Psoas muscle (tissue), 8 donors: ENCODE results near the gene PTPN14. TPM values are rescaled to one million over a fixed set of nuclear protein-coding genes. Genes with fewer than 3 reads are reported as not detected.
"Not testable (repeated sequence)": the region's sequence is repeated elsewhere in the genome, so short reads cannot be mapped to it uniquely, and the experiment has no call there.

Experiments
- ATAC-seq, 4 donors: fragments of 200-7000 bp; cut with Tn5 transposase; one replicate each; pipeline ENCODE4 v1.9.1; 2020; ENCODE audit warnings: moderate library complexity in 3 of 4, mild to moderate bottlenecking in 2 of 4
- DNase-seq, 2 donors: peaks; one replicate each; pipeline ENCODE4 v3.0.0-alpha.2; 2020
- H3K27ac ChIP-seq: fragments of 200-600 bp; one replicate; pipeline ENCODE4 v1.8.0; 2022
- H3K27me3 ChIP-seq, 3 donors: fragments of 200-600 bp in 1 of 3; one replicate each; pipeline versions ENCODE4 v1.6.1 to v1.8.0; 2013 to 2022; ENCODE audit warnings: low read length in 2 of 3, mild to moderate bottlenecking in 2 of 3, moderate library complexity in 1 of 3; ENCODE audit not compliant: insufficient read depth in 3 of 3
- H3K36me3 ChIP-seq, 2 donors: fragments of 200-600 bp in 1 of 2; one replicate each; pipeline versions ENCODE4 v1.6.1 to v1.8.0; 2013 to 2022; ENCODE audit warnings: low read depth in 1 of 2, mild to moderate bottlenecking in 1 of 2, moderate library complexity in 1 of 2; ENCODE audit not compliant: insufficient read depth in 1 of 2
- H3K4me1 ChIP-seq: fragments of 200-600 bp; one replicate; pipeline ENCODE4 v1.8.0; 2022
- H3K4me3 ChIP-seq: fragments of 200-600 bp; one replicate; pipeline ENCODE4 v1.8.0; 2022; ENCODE audit warnings: mild to moderate bottlenecking
- H3K9me3 ChIP-seq: fragments of 200-600 bp; one replicate; pipeline ENCODE4 v1.8.0; 2022
- CTCF ChIP-seq: fragments of 200-600 bp; IDR thresholded peaks from one replicate; pipeline ENCODE4 v1.8.0; 2022; ENCODE audit warnings: antibody characterized with exemption
- WGBS, 3 donors: extraction: QIAGEN DNeasy Blood & Tissue Kit; methylation state at CpG; one replicate each; pipeline versions ENCODE4 v1.1.6 to v1.1.7; 2013; 5-methylcytosine and 5-hydroxymethylcytosine counted together
- intact Hi-C, 2 donors: fragments of 100-400 bp; cut with DNase I; formaldehyde crosslinking; loops; one replicate each; pipeline versions ENCODE4 v1.11.0 to v1.14.2; 2022
- long read RNA-seq, 2 donors: library from polyadenylated mRNA; unstranded; transcript quantifications; one replicate each; pipeline ENCODE4 v2.0.0, GENCODE V29; 2021
- polyA plus RNA-seq, 3 donors: library from polyadenylated mRNA; stranded (reverse); fragments of 200-250 nt; gene quantifications; one replicate each; pipeline ENCODE4 v1.2.3, GENCODE V29; 2013
- total RNA-seq, 4 donors: library from RNA; stranded (reverse); fragmentation: NEBNext Ultra II Directional in 2 of 4; extraction: Animal tissue kit (Norgen Biotek cat#: 25700) in 2 of 4; gene quantifications; one replicate each; pipeline versions ENCODE4 v1.2.1 to v1.2.4, GENCODE V29; 2021 to 2023
- donor health status: healthy with polysubstance abuse.
- donor health status: DM: no; HTN: no; CAD: no; lungs with moderate emphysema.
- donor health status: Bipolar disorder and iron deficiency.
- donor health status: healthy.
- donor health status: DM: yes; HTN: yes; CAD: no.
- donor health status: DM: no; HTN: no; CAD: no.
- donor health status: DM: no; HTN: no; CAD: no.
- donor health status: DM: yes; HTN: yes; CAD: no.

PTPN14 gene
- total RNA-seq (100 to 1,000 TPM in 1 of 4 donors, 10 to 100 TPM in 3; 50.8 to 106 (median 63.3) TPM), polyA plus RNA-seq (10 to 100 TPM in 1 of 3 donors, 1 to 10 TPM in 2; 7.2 to 27.9 (median 9.1) TPM)
- long read RNA-seq, donor 1, full-length matches to known transcripts, result 6 of 29 reads
- long read RNA-seq, donor 1, partial matches to known transcripts, result 6 of 29 reads
- long read RNA-seq, donor 1, other reads (novel, unspliced or antisense), result 17 of 29 reads
- long read RNA-seq, donor 2, full-length matches to known transcripts, result 8 of 32 reads
- long read RNA-seq, donor 2, partial matches to known transcripts, result 11 of 32 reads
- long read RNA-seq, donor 2, other reads (novel, unspliced or antisense), result 13 of 32 reads

- intact Hi-C loops, result loop anchor here (5.0 to 10.0 kb wide), 5 partner anchors 54 to 189 kb away; no protein-coding TSS in a partner anchor
- peak; percentile 90 to 94 for DNase-seq
- no peaks in the 10 kb centered on the region for H3K36me3 ChIP-seq
- 0 to 1% (median 1%) methylated on average over 44 to 67 of the region's 67 CpGs for WGBS, 3 donors
- H3K9me3 ChIP-seq, result no peaks in the 10 kb centered on the region
- no peaks in the 10 kb centered on the region for H3K27me3 ChIP-seq
- peak; percentile 83 to 89 (median 88) for ATAC-seq
- H3K4me3 ChIP-seq, result peak within 1 kb of the TSS; percentile 93
- peak; percentile 58 for TF ChIP-seq CTCF
- H3K4me1 ChIP-seq, result peaks cover 32% of the 10 kb centered on the region
- peak within 1 kb of the TSS; percentile 95 for H3K27ac ChIP-seq
These were observed at the start of gene PTPN14 for GRCh38 chr1:214551436-214552173. TSS of gene PTPN14 (minus strand) at chr1:214551602. CDS start at chr1:214464803, 86,799 bp downstream.

- H3K4me3 ChIP-seq, result no peak overlapping the region
- DNase-seq (no peak), ATAC-seq (no peak)
- H3K36me3 ChIP-seq, result no peaks in the 10 kb centered on the region
- peaks cover 12% of the 10 kb centered on the region for H3K4me1 ChIP-seq
- no peak overlapping the region for H3K27ac ChIP-seq
- intact Hi-C loops, result no loop called here
- no peak for TF ChIP-seq CTCF
- H3K27me3 ChIP-seq, result no peaks in the 10 kb centered on the region
- H3K9me3 ChIP-seq, result no peaks in the 10 kb centered on the region
These were observed 41.8 kb upstream of the PTPN14 start for GRCh38 chr1:214593158-214593557.

GRCh38 chr1:214591918-214592317 lies 40.5 kb upstream of the PTPN14 start:
- DNase-seq, H3K27ac ChIP-seq, ATAC-seq, H3K36me3 ChIP-seq, H3K9me3 ChIP-seq, H3K27me3 ChIP-seq, H3K4me3 ChIP-seq, intact Hi-C loops: not testable (repeated sequence)
- 84 to 87% (median 86%) methylated on average over 8 of the region's 8 CpGs for WGBS, 3 donors
- H3K4me1 ChIP-seq, result peaks cover 17% of the 10 kb centered on the region

DNA sequence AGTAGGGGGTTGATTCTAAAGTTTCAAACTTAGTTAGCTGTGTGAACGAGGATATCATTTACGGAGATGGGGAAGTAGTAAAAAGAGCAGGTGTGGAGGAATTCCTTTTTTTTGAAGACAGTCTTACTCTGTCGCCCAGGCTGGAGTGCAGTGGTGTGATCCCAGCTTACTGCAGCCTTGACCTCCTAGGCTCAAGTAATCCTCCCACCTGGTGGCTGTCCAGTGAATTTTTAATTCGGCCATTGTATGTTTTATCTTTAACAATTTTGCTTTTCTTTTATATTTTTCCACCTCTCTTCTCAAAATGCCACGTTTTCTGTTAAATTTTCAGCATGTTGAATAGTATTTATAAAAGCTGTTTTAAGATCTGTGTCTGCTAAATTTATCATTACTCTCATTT lies 39.3 kb upstream of the PTPN14 start:
- WGBS, 3 donors, result 89 to 91% (median 90%) methylated on average over 5 of the region's 5 CpGs
- no peak for ATAC-seq
- H3K4me3 ChIP-seq, result no peak overlapping the region

More for the DNA sequence above, 39.3 kb upstream of the PTPN14 start:
- no peaks in the 10 kb centered on the region for H3K36me3 ChIP-seq
- peaks cover 17% of the 10 kb centered on the region for H3K4me1 ChIP-seq
- DNase-seq, result no peak
- intact Hi-C loops, result no loop called here
- no peak for TF ChIP-seq CTCF
- H3K27me3 ChIP-seq, result no peaks in the 10 kb centered on the region
- H3K9me3 ChIP-seq, result no peaks in the 10 kb centered on the region
- no peak overlapping the region for H3K27ac ChIP-seq
